Endothelial cell (in vitro differentiated cells): ENCODE data around the gene UFC1. TPM values are rescaled to one million over a fixed set of nuclear protein-coding genes. Genes with fewer than 3 reads are reported as not detected.

Source experiments
- DNase-seq: peaks from one replicate; pipeline ENCODE4 v3.0.0; 2021; ENCODE audit warnings: low spot score
- H3K27ac Mint-ChIP-seq: one replicate; pipeline ENCODE4 v1.8.0; 2021; ENCODE audit warnings: mixed read lengths, inconsistent platforms; ENCODE audit not compliant: unreplicated experiment
- H3K27me3 Mint-ChIP-seq: one replicate; pipeline ENCODE4 v1.8.0; 2021; ENCODE audit warnings: mild to moderate bottlenecking, moderate library complexity, mixed read lengths, inconsistent platforms; ENCODE audit not compliant: unreplicated experiment
- H3K36me3 Mint-ChIP-seq: one replicate; pipeline ENCODE4 v1.8.0; 2021; ENCODE audit warnings: mild to moderate bottlenecking, low read depth, mixed read lengths, inconsistent platforms; ENCODE audit not compliant: unreplicated experiment
- H3K4me1 Mint-ChIP-seq: one replicate; pipeline ENCODE4 v1.8.0; 2021; ENCODE audit warnings: mild to moderate bottlenecking, mixed read lengths, inconsistent platforms; ENCODE audit not compliant: unreplicated experiment
- H3K4me3 Mint-ChIP-seq: one replicate; pipeline ENCODE4 v1.8.0; 2021; ENCODE audit warnings: mild to moderate bottlenecking, mixed read lengths, inconsistent platforms; ENCODE audit not compliant: unreplicated experiment
- H3K9me3 Mint-ChIP-seq: one replicate; pipeline ENCODE4 v1.8.0; 2021; ENCODE audit warnings: mixed read lengths, inconsistent platforms; ENCODE audit not compliant: unreplicated experiment
- CTCF ChIP-seq: fragments of 200-600 bp; sonication (generic); IDR thresholded peaks from one replicate; pipeline ENCODE4 v1.5.0; 2021; ENCODE audit warnings: antibody characterized with exemption; ENCODE audit not compliant: unreplicated experiment
- total RNA-seq: library from RNA; stranded (reverse); fragmentation: NEBNext Ultra II Directional; extraction: Animal tissue kit (Norgen Biotek cat#: 25700); gene quantifications from one replicate; pipeline ENCODE4 v1.2.1, GENCODE V29; 2021; ENCODE audit not compliant: unreplicated experiment

UFC1 gene
- total RNA-seq, 1 donor from 2014 or later, result 124 TPM

- peaks cover 69% of the 10 kb centered on the region for H3K4me1 Mint-ChIP-seq
- H3K27me3 Mint-ChIP-seq, result peaks cover 9% of the 10 kb centered on the region
- peaks cover 25% of the 10 kb centered on the region for H3K36me3 Mint-ChIP-seq
- H3K27ac Mint-ChIP-seq, result peak overlapping the region; percentile 13
- H3K4me3 Mint-ChIP-seq, result peak overlapping the region; percentile 70
- DNase-seq, result peak; percentile 61
- H3K9me3 Mint-ChIP-seq, result no peaks in the 10 kb centered on the region
- peak; percentile 79 for TF ChIP-seq CTCF
Observed at GRCh38 chr1:161192476-161193465, 39.0 kb downstream of the UFC1 start.

- no peak overlapping the region for H3K4me3 Mint-ChIP-seq
- no peaks in the 10 kb centered on the region for H3K9me3 Mint-ChIP-seq
- H3K4me1 Mint-ChIP-seq, result peaks cover 71% of the 10 kb centered on the region
- no peak for TF ChIP-seq CTCF
- peaks cover 9% of the 10 kb centered on the region for H3K27me3 Mint-ChIP-seq
- H3K27ac Mint-ChIP-seq, result peak overlapping the region; percentile 13
- peaks cover 25% of the 10 kb centered on the region for H3K36me3 Mint-ChIP-seq
- DNase-seq, result no peak
Observed at GRCh38 chr1:161193561-161194235, 39.9 kb downstream of the UFC1 start.

GRCh38 chr1:161195171-161195570, 41.4 kb downstream of the UFC1 start:
- peaks cover 25% of the 10 kb centered on the region for H3K36me3 Mint-ChIP-seq
- peaks cover 12% of the 10 kb centered on the region for H3K27me3 Mint-ChIP-seq
- H3K9me3 Mint-ChIP-seq, result no peaks in the 10 kb centered on the region
- no peak for DNase-seq
- peak overlapping the region; percentile 36 for H3K27ac Mint-ChIP-seq
- peaks cover 77% of the 10 kb centered on the region for H3K4me1 Mint-ChIP-seq
- no peak for TF ChIP-seq CTCF
- peak overlapping the region; percentile 78 for H3K4me3 Mint-ChIP-seq

- TF ChIP-seq CTCF, result no peak
Observed at GRCh38 chr1:161196111-161196510, 42.3 kb downstream of the UFC1 start.

More at GRCh38 chr1:161196111-161196510, 42.3 kb downstream of the UFC1 start:
- H3K4me3 Mint-ChIP-seq, result peak overlapping the region; percentile 85
- peak overlapping the region; percentile 24 for H3K27ac Mint-ChIP-seq
- peaks cover 25% of the 10 kb centered on the region for H3K36me3 Mint-ChIP-seq
- no peak for DNase-seq
- H3K27me3 Mint-ChIP-seq, result peaks cover 12% of the 10 kb centered on the region
- peaks cover 83% of the 10 kb centered on the region for H3K4me1 Mint-ChIP-seq
- no peaks in the 10 kb centered on the region for H3K9me3 Mint-ChIP-seq
